Hepatocyte (in vitro differentiated cells): ENCODE measurements around the gene ACOT8. TPM values are rescaled to one million over a fixed set of nuclear protein-coding genes. Genes with fewer than 3 reads are reported as not detected.

Source experiments
- DNase-seq: peaks from one replicate; pipeline ENCODE4 v3.0.0-alpha.2; 2016; ENCODE audit warnings: low spot score
- H2AFZ ChIP-seq: fragments of 200-600 bp; sonication (generic); 2 replicates; pipeline ENCODE4 v1.6.0; 2016; ENCODE audit warnings: antibody characterized with exemption, mild to moderate bottlenecking
- H3K27ac ChIP-seq: fragments of 200-600 bp; sonication (generic); 2 replicates; pipeline ENCODE4 v1.5.1; 2016; ENCODE audit warnings: mild to moderate bottlenecking
- H3K27me3 ChIP-seq: fragments of 200-600 bp; sonication (generic); 2 replicates; pipeline ENCODE4 v1.6.1; 2016
- H3K36me3 ChIP-seq: fragments of 200-600 bp; sonication (generic); replicated peaks from 2 replicates; pipeline ENCODE4 v1.5.1; 2016; ENCODE audit warnings: low read depth; ENCODE audit not compliant: insufficient read depth
- H3K4me1 ChIP-seq: fragments of 200-600 bp; sonication (generic); 2 replicates; pipeline ENCODE4 v1.5.1; 2016; ENCODE audit warnings: mild to moderate bottlenecking, moderate library complexity; ENCODE audit not compliant: insufficient read depth
- H3K4me2 ChIP-seq: fragments of 200-600 bp; sonication (generic); 2 replicates; pipeline ENCODE4 v1.6.0; 2016
- H3K4me3 ChIP-seq: fragments of 200-600 bp; sonication (generic); 2 replicates; pipeline ENCODE4 v1.5.1; 2016; ENCODE audit warnings: mild to moderate bottlenecking
- H3K79me2 ChIP-seq: fragments of 200-600 bp; sonication (generic); 2 replicates; pipeline ENCODE4 v1.6.0; 2017; ENCODE audit warnings: mild to moderate bottlenecking
- H3K9me2 ChIP-seq: fragments of 200-600 bp; sonication (generic); replicated peaks from 2 replicates; pipeline ENCODE4 v1.6.0; 2017; ENCODE audit warnings: mild to moderate bottlenecking; ENCODE audit not compliant: insufficient read depth
- H3K9me3 ChIP-seq: fragments of 200-600 bp; sonication (generic); 2 replicates; pipeline ENCODE4 v1.5.1; 2016; ENCODE audit warnings: low read depth, mild to moderate bottlenecking
- H4K20me1 ChIP-seq: fragments of 200-600 bp; sonication (generic); 2 replicates; pipeline ENCODE4 v1.6.0; 2016; ENCODE audit warnings: mild to moderate bottlenecking; ENCODE audit not compliant: insufficient read depth, poor library complexity, severe bottlenecking
- CTCF ChIP-seq: fragments of 200-600 bp; sonication (generic); IDR thresholded peaks from 2 replicates; pipeline ENCODE4 v1.5.1; 2016; ENCODE audit warnings: antibody characterized with exemption, mild to moderate bottlenecking; ENCODE audit not compliant: poor library complexity
- EZH2 ChIP-seq: fragments of 200-600 bp; sonication (generic); IDR thresholded peaks from 2 replicates; pipeline ENCODE4 v1.6.1; 2016; ENCODE audit warnings: antibody characterized with exemption, mild to moderate bottlenecking, borderline replicate concordance
- EZH2phosphoT487 ChIP-seq: fragments of 200-600 bp; sonication (generic); IDR thresholded peaks from one replicate; pipeline ENCODE4 v1.6.1; 2018; ENCODE audit warnings: antibody characterized with exemption, mild to moderate bottlenecking, low read depth, moderate library complexity; ENCODE audit not compliant: unreplicated experiment, severe bottlenecking
- WGBS: methylation state at CpG from one replicate; pipeline ENCODE4 v1.1.6; 2016; ENCODE audit warnings: low lambda C conversion rate; ENCODE audit errors: missing lambda C conversion rate; 5-methylcytosine and 5-hydroxymethylcytosine counted together
- polyA plus RNA-seq: library from polyadenylated mRNA; unstranded; fragments of >200 nt; fragmentation: Nextera tagmentation; extraction: Ambion mirVana; gene quantifications from 2 replicates; pipeline ENCODE4 v1.2.1, GENCODE V29; 2016
- total RNA-seq: library from RNA; depleted of rRNA; stranded (reverse); fragments of >200 nt; gene quantifications from 2 replicates; pipeline ENCODE4 v1.2.3, GENCODE V29; 2014

Gene ACOT8
- total and polyA plus RNA-seq, 2 experiments from 2014 or later: 40.6 to 44.0 TPM

- TF ChIP-seq EZH2: no peak
- TF ChIP-seq CTCF: no peak
- TF ChIP-seq EZH2phosphoT487: no peak
- Histone ChIP-seq H3K4me2 (no peak overlapping the region), H3K36me3 (no peaks in the 10 kb centered on the region), H3K4me3 (no peak overlapping the region), H3K9me2 (no peaks in the 10 kb centered on the region), H4K20me1 (no peaks in the 10 kb centered on the region), H3K27me3 (no peaks in the 10 kb centered on the region), H3K27ac (no peak overlapping the region), H2AFZ (no peak overlapping the region), H3K4me1 (peaks cover 10% of the 10 kb centered on the region), H3K9me3 (no peaks in the 10 kb centered on the region), H3K79me2 (no peaks in the 10 kb centered on the region)
- no peak for DNase-seq
- WGBS: 64% methylated on average over 2 of the region's 2 CpGs
These were observed 28.6 kb downstream of the ACOT8 start for GRCh38 chr20:45828589-45828988.

- Histone ChIP-seq H3K79me2 (no peaks in the 10 kb centered on the region), H3K4me1 (peaks cover 5% of the 10 kb centered on the region), H3K4me3 (no peak overlapping the region), H3K9me3 (no peaks in the 10 kb centered on the region), H3K36me3 (no peaks in the 10 kb centered on the region), H4K20me1 (no peaks in the 10 kb centered on the region), H3K9me2 (no peaks in the 10 kb centered on the region), H3K4me2 (no peak overlapping the region), H3K27ac (no peak overlapping the region), H2AFZ (no peak overlapping the region), H3K27me3 (no peaks in the 10 kb centered on the region)
- WGBS: 86% methylated on average over 6 of the region's 6 CpGs
- TF ChIP-seq EZH2 (no peak), EZH2phosphoT487 (no peak), CTCF (no peak)
- DNase-seq: no peak
These were observed 29.5 kb downstream of the ACOT8 start for GRCh38 chr20:45827712-45828111.

GRCh38 chr20:45827030-45827652 lies 30.1 kb downstream of the ACOT8 start, which contains the start of gene TNNC2:
Gene TNNC2 (minus strand): TSS chr20:45827312. CDS start chr20:45827248, 64 bp downstream.
- no peaks in the 10 kb centered on the region for H4K20me1 ChIP-seq
- H3K27ac ChIP-seq: no peak within 1 kb of the TSS
- no peaks in the 10 kb centered on the region for H3K36me3 ChIP-seq
- no peaks in the 10 kb centered on the region for H3K27me3 ChIP-seq
- WGBS: 94% methylated on average over 8 of the region's 8 CpGs
- H3K79me2 ChIP-seq: no peaks in the 10 kb centered on the region
- no peaks in the 10 kb centered on the region for H3K9me3 ChIP-seq
- H3K4me3 ChIP-seq: no peak within 1 kb of the TSS
- no peak within 1 kb of the TSS for H3K4me2 ChIP-seq
- peaks cover 4% of the 10 kb centered on the region for H3K4me1 ChIP-seq
- no peak for DNase-seq
- H2AFZ ChIP-seq: no peak within 1 kb of the TSS
- no peaks in the 10 kb centered on the region for H3K9me2 ChIP-seq
- TF ChIP-seq EZH2 (no peak), CTCF (no peak), EZH2phosphoT487 (no peak)
